ENCODE results near the gene CEP57L1.
"Not testable (repeated sequence)": the region's sequence is repeated elsewhere in the genome, so short reads cannot be mapped to it uniquely, and the experiment has no call there.

- TF ChIP-seq, protein P1, sequence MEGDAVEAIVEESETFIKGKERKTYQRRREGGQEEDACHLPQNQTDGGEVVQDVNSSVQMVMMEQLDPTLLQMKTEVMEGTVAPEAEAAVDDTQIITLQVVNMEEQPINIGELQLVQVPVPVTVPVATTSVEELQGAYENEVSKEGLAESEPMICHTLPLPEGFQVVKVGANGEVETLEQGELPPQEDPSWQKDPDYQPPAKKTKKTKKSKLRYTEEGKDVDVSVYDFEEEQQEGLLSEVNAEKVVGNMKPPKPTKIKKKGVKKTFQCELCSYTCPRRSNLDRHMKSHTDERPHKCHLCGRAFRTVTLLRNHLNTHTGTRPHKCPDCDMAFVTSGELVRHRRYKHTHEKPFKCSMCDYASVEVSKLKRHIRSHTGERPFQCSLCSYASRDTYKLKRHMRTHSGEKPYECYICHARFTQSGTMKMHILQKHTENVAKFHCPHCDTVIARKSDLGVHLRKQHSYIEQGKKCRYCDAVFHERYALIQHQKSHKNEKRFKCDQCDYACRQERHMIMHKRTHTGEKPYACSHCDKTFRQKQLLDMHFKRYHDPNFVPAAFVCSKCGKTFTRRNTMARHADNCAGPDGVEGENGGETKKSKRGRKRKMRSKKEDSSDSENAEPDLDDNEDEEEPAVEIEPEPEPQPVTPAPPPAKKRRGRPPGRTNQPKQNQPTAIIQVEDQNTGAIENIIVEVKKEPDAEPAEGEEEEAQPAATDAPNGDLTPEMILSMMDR (IDR thresholded peaks at IDR 0.05), result not testable (repeated sequence)
- TF ChIP-seq POLR2A (IDR thresholded peaks at IDR 0.05), result not testable (repeated sequence)
Measured at GRCh38 chr6:109136530-109136929, 41.2 kb downstream of the CEP57L1 start.
